Colonic mucosa (tissue), 4 donors: ENCODE measurements around the gene EXOC4. TPM values are rescaled to one million over a fixed set of nuclear protein-coding genes. Genes with fewer than 3 reads are reported as not detected.

Experiments used
- DNase-seq: peaks from one replicate; pipeline ENCODE4 v3.0.0-alpha.2; 2020
- H3K27ac ChIP-seq: fragments of 200-600 bp; one replicate; pipeline ENCODE4 v1.8.0; 2021
- H3K27me3 ChIP-seq: fragments of 200-600 bp; one replicate; pipeline ENCODE4 v1.8.0; 2021
- H3K36me3 ChIP-seq: fragments of 200-600 bp; one replicate; pipeline ENCODE4 v1.8.0; 2021
- H3K4me1 ChIP-seq: fragments of 200-600 bp; one replicate; pipeline ENCODE4 v1.8.0; 2021; ENCODE audit warnings: mild to moderate bottlenecking
- H3K4me3 ChIP-seq: fragments of 200-600 bp; one replicate; pipeline ENCODE4 v1.8.0; 2021
- H3K9ac ChIP-seq, 2 donors: one replicate each; pipeline ENCODE4 v1.7.0; 2013; ENCODE audit warnings: control low read depth in 2 of 2, low read depth in 2 of 2, low read length in 2 of 2
- H3K9me3 ChIP-seq: fragments of 200-600 bp; one replicate; pipeline ENCODE4 v1.8.0; 2021
- intact Hi-C: fragments of 100-400 bp; cut with DNase I; formaldehyde crosslinking; loops from one replicate; pipeline ENCODE4 v1.14.1; 2022
- total RNA-seq, 2 donors: library from RNA; stranded (reverse); fragmentation: NEBNext Ultra II Directional in 1 of 2; extraction: Animal tissue kit (Norgen Biotek cat#: 25700) in 1 of 2; gene quantifications; one replicate each; pipeline ENCODE4 v1.2.1, GENCODE V29; 2021
- TF ChIP-seq, protein P1 (sequence below): fragments of 200-600 bp; IDR thresholded peaks from one replicate; pipeline ENCODE4 v1.8.0; 2022; ENCODE audit warnings: antibody characterized with exemption, mild to moderate bottlenecking
- donor health status: healthy.
- donor health status: DM: no; HTN: no; CAD: no.
- donor health status: DM: no; HTN: no; CAD: no.

Gene EXOC4
- total RNA-seq, 2 donors from 2014 or later, result 61.1 to 73.3 TPM

DNA sequence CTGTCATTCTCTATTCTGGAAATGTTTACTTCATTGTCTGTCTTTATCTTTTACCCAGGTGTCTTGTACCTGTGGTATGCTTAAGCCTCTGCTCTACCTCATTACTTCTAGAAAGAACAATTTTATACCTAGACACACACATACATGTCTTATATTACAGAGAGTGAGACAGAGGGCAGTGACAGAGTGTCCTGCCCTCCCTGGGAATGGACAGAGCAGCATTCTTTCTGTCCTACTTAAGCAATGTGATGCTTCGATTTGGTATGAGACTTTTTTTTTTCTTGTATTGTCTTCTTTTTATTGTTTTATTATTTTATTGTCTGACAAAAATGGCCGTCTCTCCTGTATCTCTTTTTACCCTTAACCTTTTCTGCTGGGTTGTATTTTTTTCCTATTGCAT, 286.1 kb downstream of the EXOC4 start:
- H3K4me1 ChIP-seq, result no peaks in the 10 kb centered on the region
- intact Hi-C loops, result no loop called here
- no peak overlapping the region for H3K27ac ChIP-seq
- H3K27me3 ChIP-seq, result no peaks in the 10 kb centered on the region
- H3K9ac ChIP-seq, result no peak overlapping the region
- H3K4me3 ChIP-seq, result no peak overlapping the region
- H3K36me3 ChIP-seq, result no peaks in the 10 kb centered on the region
- H3K9me3 ChIP-seq, result no peaks in the 10 kb centered on the region
- TF ChIP-seq, protein P1, sequence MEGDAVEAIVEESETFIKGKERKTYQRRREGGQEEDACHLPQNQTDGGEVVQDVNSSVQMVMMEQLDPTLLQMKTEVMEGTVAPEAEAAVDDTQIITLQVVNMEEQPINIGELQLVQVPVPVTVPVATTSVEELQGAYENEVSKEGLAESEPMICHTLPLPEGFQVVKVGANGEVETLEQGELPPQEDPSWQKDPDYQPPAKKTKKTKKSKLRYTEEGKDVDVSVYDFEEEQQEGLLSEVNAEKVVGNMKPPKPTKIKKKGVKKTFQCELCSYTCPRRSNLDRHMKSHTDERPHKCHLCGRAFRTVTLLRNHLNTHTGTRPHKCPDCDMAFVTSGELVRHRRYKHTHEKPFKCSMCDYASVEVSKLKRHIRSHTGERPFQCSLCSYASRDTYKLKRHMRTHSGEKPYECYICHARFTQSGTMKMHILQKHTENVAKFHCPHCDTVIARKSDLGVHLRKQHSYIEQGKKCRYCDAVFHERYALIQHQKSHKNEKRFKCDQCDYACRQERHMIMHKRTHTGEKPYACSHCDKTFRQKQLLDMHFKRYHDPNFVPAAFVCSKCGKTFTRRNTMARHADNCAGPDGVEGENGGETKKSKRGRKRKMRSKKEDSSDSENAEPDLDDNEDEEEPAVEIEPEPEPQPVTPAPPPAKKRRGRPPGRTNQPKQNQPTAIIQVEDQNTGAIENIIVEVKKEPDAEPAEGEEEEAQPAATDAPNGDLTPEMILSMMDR, result no peak
- no peak for DNase-seq

GRCh38 chr7:133540096-133540860, 287.4 kb downstream of the EXOC4 start:
- no peaks in the 10 kb centered on the region for H3K4me1 ChIP-seq
- H3K9ac ChIP-seq, result no peak overlapping the region
- H3K36me3 ChIP-seq, result no peaks in the 10 kb centered on the region
- H3K4me3 ChIP-seq, result no peak overlapping the region
- no peak for DNase-seq
- TF ChIP-seq, protein P1, result no peak
- no peaks in the 10 kb centered on the region for H3K27me3 ChIP-seq
- no peaks in the 10 kb centered on the region for H3K9me3 ChIP-seq
- no peak overlapping the region for H3K27ac ChIP-seq
- intact Hi-C loops, result no loop called here

DNA sequence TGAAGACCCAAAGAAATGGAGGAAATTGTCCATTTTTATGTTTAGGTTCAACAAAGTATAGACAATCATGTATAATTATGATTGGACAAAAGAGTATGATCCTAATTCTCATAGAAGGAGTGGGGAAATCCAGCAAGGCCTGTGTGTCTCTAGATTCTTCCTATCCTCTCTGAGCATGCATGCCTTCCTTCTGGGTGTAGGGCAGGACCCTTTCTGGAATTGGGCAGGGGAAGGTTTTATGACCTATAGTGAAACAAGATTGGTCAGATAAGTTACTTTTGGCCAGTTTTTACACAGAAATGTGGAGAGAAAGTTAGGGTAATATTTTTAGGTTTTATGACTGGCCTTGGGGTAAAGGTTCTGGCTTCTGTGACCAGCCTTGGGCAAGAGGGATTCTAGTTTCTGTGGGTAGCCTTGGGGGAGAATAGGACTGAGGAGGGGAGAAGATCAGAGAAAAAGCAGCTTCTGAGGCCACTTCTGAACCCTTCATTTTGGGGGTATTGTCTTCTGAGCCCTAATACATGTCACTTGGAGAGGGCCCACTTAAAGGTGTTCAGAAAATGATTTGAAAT, 289.4 kb downstream of the EXOC4 start:
- no peak for DNase-seq
- H3K27ac ChIP-seq, result no peak overlapping the region
- TF ChIP-seq, protein P1, result no peak
- H3K9me3 ChIP-seq, result no peaks in the 10 kb centered on the region
- no peak overlapping the region for H3K4me3 ChIP-seq
- intact Hi-C loops, result no loop called here
- no peaks in the 10 kb centered on the region for H3K27me3 ChIP-seq
- no peak overlapping the region for H3K9ac ChIP-seq
- H3K36me3 ChIP-seq, result no peaks in the 10 kb centered on the region
- no peaks in the 10 kb centered on the region for H3K4me1 ChIP-seq

- no peaks in the 10 kb centered on the region for H3K27me3 ChIP-seq
- no peaks in the 10 kb centered on the region for H3K36me3 ChIP-seq
- H3K4me3 ChIP-seq, result no peak overlapping the region
- H3K27ac ChIP-seq, result no peak overlapping the region
- H3K9me3 ChIP-seq, result no peaks in the 10 kb centered on the region
- intact Hi-C loops, result no loop called here
- TF ChIP-seq, protein P1, result no peak
- H3K9ac ChIP-seq, result no peak overlapping the region
- H3K4me1 ChIP-seq, result no peaks in the 10 kb centered on the region
- no peak for DNase-seq
Observed at GRCh38 chr7:133543657-133544056, 290.8 kb downstream of the EXOC4 start.

DNA sequence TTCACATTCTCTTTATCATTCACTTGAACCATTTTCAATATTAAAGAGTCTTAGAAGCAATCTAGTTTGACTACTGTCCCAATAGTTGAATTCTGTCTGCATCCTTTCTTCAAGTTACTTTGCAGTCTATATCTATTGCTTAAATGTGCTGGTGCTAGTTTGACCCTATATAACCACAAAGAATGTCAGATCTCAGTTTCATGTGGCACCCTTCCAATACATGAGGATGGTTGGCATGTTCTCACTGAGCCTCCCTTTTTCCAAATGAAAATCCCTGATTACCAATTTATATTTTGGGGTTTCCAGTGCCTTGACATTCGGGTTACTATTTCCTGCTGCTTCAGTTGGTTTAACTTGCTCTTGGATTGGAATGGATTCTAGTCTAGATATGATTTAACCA, 292.7 kb downstream of the EXOC4 start:
- intact Hi-C loops, result no loop called here
- Histone ChIP-seq H3K9me3 (no peaks in the 10 kb centered on the region), H3K4me3 (no peak overlapping the region), H3K4me1 (no peaks in the 10 kb centered on the region), H3K9ac (no peak overlapping the region), H3K36me3 (no peaks in the 10 kb centered on the region), H3K27me3 (no peaks in the 10 kb centered on the region), H3K27ac (no peak overlapping the region)
- DNase-seq, result no peak
- TF ChIP-seq, protein P1, result no peak
